ENCODE data around the gene RAB28. TPM values are rescaled to one million over a fixed set of nuclear protein-coding genes. Genes with fewer than 3 reads are reported as not detected.

The RAB28 gene
- polyA plus RNA-seq, 2 of the 4 experiments (the other 2 are of a cell fraction) = 9.5 to 24.6 TPM

DNA sequence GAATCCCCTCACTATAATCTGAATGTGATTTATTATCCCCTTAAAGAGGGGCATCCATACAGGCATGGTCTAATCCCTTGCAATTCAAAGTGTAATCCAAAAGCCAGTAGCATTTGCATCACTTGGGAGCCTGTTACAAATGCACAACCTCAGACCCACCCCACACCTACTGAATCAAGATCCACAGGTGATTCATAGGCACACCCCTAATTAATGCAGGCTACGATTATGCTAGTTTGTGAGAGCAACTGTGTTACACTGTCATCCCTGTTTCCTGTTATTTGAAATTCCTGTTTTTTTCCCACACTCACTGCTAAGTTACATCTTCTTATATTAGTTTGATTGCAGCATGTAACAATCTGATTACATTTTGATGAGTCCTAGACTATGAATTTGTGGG is 120.0 kb downstream of the RAB28 start:
- H3K27ac ChIP-seq = no peak overlapping the region
- ATAC-seq (no peak), FAIRE-seq (no peak), DNase-seq (ENCODE audit: low read depth in 1 of 2, low spot score in 1 of 2) (no peak)
- no peak overlapping the region for H3K4me3 ChIP-seq
- H3K9me3 ChIP-seq = no peaks in the 10 kb centered on the region
- ChIA-PET CTCF (no interaction called here), POLR2A (no interaction called here)
- no peak for TF ChIP-seq RNF2 (IDR thresholded peaks at IDR 0.05; ENCODE audit: borderline replicate concordance, low read depth)
- no peak for TF ChIP-seq NFE2L2 (conservative IDR thresholded peaks at IDR 0.05; ENCODE audit: low read length)
- TF ChIP-seq, protein P1, sequence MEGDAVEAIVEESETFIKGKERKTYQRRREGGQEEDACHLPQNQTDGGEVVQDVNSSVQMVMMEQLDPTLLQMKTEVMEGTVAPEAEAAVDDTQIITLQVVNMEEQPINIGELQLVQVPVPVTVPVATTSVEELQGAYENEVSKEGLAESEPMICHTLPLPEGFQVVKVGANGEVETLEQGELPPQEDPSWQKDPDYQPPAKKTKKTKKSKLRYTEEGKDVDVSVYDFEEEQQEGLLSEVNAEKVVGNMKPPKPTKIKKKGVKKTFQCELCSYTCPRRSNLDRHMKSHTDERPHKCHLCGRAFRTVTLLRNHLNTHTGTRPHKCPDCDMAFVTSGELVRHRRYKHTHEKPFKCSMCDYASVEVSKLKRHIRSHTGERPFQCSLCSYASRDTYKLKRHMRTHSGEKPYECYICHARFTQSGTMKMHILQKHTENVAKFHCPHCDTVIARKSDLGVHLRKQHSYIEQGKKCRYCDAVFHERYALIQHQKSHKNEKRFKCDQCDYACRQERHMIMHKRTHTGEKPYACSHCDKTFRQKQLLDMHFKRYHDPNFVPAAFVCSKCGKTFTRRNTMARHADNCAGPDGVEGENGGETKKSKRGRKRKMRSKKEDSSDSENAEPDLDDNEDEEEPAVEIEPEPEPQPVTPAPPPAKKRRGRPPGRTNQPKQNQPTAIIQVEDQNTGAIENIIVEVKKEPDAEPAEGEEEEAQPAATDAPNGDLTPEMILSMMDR (IDR thresholded peaks at IDR 0.05) = no peak
- TF ChIP-seq HOXA7 (CRISPR knock-in tag; IDR thresholded peaks at IDR 0.05) = no peak
- no peak for TF ChIP-seq RFX5 (IDR thresholded peaks at IDR 0.05)
- no peak for TF ChIP-seq GATA3 (IDR thresholded peaks at IDR 0.05; ENCODE audit: borderline replicate concordance)
- no peak for TF ChIP-seq SMC3 (IDR thresholded peaks at IDR 0.05)
- TF ChIP-seq EHF (CRISPR knock-in tag; IDR thresholded peaks at IDR 0.05) = no peak
- TF ChIP-seq, protein P2, sequence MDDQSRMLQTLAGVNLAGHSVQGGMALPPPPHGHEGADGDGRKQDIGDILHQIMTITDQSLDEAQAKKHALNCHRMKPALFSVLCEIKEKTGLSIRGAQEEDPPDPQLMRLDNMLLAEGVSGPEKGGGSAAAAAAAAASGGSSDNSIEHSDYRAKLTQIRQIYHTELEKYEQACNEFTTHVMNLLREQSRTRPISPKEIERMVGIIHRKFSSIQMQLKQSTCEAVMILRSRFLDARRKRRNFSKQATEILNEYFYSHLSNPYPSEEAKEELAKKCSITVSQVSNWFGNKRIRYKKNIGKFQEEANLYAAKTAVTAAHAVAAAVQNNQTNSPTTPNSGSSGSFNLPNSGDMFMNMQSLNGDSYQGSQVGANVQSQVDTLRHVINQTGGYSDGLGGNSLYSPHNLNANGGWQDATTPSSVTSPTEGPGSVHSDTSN (IDR thresholded peaks at IDR 0.05) = no peak
- TF ChIP-seq CHD2 (IDR thresholded peaks at IDR 0.05; ENCODE audit: low read length, partially characterized antibody) = no peak
- TF ChIP-seq CBX8 (IDR thresholded peaks at IDR 0.05) = no peak
- TF ChIP-seq FOSL2 (IDR thresholded peaks at IDR 0.05) = no peak
- TF ChIP-seq FOSL2 (CRISPR knock-in tag; IDR thresholded peaks at IDR 0.05) = no peak
- TF ChIP-seq RARB (CRISPR knock-in tag; IDR thresholded peaks at IDR 0.05) = no peak
- TF ChIP-seq, protein P3, sequence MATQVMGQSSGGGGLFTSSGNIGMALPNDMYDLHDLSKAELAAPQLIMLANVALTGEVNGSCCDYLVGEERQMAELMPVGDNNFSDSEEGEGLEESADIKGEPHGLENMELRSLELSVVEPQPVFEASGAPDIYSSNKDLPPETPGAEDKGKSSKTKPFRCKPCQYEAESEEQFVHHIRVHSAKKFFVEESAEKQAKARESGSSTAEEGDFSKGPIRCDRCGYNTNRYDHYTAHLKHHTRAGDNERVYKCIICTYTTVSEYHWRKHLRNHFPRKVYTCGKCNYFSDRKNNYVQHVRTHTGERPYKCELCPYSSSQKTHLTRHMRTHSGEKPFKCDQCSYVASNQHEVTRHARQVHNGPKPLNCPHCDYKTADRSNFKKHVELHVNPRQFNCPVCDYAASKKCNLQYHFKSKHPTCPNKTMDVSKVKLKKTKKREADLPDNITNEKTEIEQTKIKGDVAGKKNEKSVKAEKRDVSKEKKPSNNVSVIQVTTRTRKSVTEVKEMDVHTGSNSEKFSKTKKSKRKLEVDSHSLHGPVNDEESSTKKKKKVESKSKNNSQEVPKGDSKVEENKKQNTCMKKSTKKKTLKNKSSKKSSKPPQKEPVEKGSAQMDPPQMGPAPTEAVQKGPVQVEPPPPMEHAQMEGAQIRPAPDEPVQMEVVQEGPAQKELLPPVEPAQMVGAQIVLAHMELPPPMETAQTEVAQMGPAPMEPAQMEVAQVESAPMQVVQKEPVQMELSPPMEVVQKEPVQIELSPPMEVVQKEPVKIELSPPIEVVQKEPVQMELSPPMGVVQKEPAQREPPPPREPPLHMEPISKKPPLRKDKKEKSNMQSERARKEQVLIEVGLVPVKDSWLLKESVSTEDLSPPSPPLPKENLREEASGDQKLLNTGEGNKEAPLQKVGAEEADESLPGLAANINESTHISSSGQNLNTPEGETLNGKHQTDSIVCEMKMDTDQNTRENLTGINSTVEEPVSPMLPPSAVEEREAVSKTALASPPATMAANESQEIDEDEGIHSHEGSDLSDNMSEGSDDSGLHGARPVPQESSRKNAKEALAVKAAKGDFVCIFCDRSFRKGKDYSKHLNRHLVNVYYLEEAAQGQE (IDR thresholded peaks at IDR 0.05) = no peak
- no peak for TF ChIP-seq JUN (IDR thresholded peaks at IDR 0.05)
- TF ChIP-seq EHMT2 (IDR thresholded peaks at IDR 0.05; ENCODE audit: low read depth) = no peak
- no peak for TF ChIP-seq KDM1A (IDR thresholded peaks at IDR 0.05; ENCODE audit: low read depth)
- WGBS (ENCODE audit: missing lambda C conversion rate) = 100% methylated on average over 1 of the region's 1 CpG
- no peak overlapping the region for H3K4me2 ChIP-seq
- no peaks in the 10 kb centered on the region for H3K4me1 ChIP-seq

DNA sequence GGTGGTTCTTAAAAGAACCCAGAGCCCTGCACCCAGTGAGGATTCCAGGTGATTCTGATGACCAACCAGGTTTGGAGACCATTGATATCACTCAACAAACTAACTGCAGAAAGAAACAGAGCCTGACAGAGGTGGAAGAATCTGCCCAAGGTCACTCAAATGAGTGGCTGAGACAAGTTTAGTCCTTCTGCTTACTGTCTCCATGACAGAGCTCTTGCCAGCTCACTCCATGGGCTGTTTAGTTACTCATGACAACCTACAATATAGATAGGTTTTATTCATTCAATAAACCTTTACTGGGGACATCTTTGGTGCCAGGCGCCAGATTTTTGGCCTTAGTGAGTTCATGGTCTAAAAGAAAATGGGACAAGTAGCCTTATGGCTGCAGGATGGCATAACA is 124.3 kb downstream of the RAB28 start:
- ChIA-PET POLR2A (no interaction called here), CTCF (no interaction called here)
- TF ChIP-seq NFE2L2 (conservative IDR thresholded peaks at IDR 0.05; ENCODE audit: low read length) (no peak), KDM1A (IDR thresholded peaks at IDR 0.05; ENCODE audit: low read depth) (no peak), TP53 (CRISPR knock-in tag; IDR thresholded peaks at IDR 0.05) (no peak), CBX2 (IDR thresholded peaks at IDR 0.05; ENCODE audit: borderline replicate concordance, low read depth) (no peak), HDAC2 (IDR thresholded peaks at IDR 0.05) (no peak), KDM5A (IDR thresholded peaks at IDR 0.05) (no peak), FOSL2 (IDR thresholded peaks at IDR 0.05) (no peak), FOSL2 (CRISPR knock-in tag; IDR thresholded peaks at IDR 0.05) (no peak), RFX5 (IDR thresholded peaks at IDR 0.05) (no peak), JUNB (IDR thresholded peaks at IDR 0.05) (no peak), PHF8 (IDR thresholded peaks at IDR 0.05; ENCODE audit: borderline replicate concordance, low read depth) (no peak)
- TF ChIP-seq, protein P4, sequence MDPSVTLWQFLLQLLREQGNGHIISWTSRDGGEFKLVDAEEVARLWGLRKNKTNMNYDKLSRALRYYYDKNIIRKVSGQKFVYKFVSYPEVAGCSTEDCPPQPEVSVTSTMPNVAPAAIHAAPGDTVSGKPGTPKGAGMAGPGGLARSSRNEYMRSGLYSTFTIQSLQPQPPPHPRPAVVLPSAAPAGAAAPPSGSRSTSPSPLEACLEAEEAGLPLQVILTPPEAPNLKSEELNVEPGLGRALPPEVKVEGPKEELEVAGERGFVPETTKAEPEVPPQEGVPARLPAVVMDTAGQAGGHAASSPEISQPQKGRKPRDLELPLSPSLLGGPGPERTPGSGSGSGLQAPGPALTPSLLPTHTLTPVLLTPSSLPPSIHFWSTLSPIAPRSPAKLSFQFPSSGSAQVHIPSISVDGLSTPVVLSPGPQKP (IDR thresholded peaks at IDR 0.05; ENCODE audit: low read depth, low read length) = no peak
- TF ChIP-seq, protein P5, sequence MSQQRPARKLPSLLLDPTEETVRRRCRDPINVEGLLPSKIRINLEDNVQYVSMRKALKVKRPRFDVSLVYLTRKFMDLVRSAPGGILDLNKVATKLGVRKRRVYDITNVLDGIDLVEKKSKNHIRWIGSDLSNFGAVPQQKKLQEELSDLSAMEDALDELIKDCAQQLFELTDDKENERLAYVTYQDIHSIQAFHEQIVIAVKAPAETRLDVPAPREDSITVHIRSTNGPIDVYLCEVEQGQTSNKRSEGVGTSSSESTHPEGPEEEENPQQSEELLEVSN (IDR thresholded peaks at IDR 0.05; ENCODE audit: borderline replicate concordance, low read depth) = no peak
- TF ChIP-seq, protein P6, sequence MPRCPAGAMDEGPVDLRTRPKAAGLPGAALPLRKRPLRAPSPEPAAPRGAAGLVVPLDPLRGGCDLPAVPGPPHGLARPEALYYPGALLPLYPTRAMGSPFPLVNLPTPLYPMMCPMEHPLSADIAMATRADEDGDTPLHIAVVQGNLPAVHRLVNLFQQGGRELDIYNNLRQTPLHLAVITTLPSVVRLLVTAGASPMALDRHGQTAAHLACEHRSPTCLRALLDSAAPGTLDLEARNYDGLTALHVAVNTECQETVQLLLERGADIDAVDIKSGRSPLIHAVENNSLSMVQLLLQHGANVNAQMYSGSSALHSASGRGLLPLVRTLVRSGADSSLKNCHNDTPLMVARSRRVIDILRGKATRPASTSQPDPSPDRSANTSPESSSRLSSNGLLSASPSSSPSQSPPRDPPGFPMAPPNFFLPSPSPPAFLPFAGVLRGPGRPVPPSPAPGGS (IDR thresholded peaks at IDR 0.05) = no peak
- TF ChIP-seq, protein P7, sequence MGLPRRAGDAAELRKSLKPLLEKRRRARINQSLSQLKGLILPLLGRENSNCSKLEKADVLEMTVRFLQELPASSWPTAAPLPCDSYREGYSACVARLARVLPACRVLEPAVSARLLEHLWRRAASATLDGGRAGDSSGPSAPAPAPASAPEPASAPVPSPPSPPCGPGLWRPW (IDR thresholded peaks at IDR 0.05) = no peak
- TF ChIP-seq, protein P2 (IDR thresholded peaks at IDR 0.05) = no peak
- DNase-seq (ENCODE audit: low read depth in 1 of 2, low spot score in 1 of 2) (no peak), FAIRE-seq (no peak), ATAC-seq (no peak)
- Histone ChIP-seq H3K4me2 (no peak overlapping the region), H3K4me3 (no peak overlapping the region), H3K9me3 (no peaks in the 10 kb centered on the region), H3K4me1 (no peaks in the 10 kb centered on the region), H3K27ac (no peak overlapping the region)
- 90% methylated on average over 1 of the region's 1 CpG for WGBS (ENCODE audit: missing lambda C conversion rate)
